SK-N-SH (cell line): ENCODE data around the gene PGAP3. TPM values are rescaled to one million over a fixed set of nuclear protein-coding genes. Genes with fewer than 3 reads are reported as not detected.

Experiments
- CTCF ChIA-PET: fragments of 300-600, 350-600 bp; formaldehyde crosslinking; extraction: SDS; loops from one replicate; lab custom pipeline; 2021; lab: Yijun Ruan, JAX
- POLR2A ChIA-PET: fragments of 350-600 bp; sonication (Branson Sonifier 250); formaldehyde crosslinking; extraction: SDS; loops from one replicate; lab custom pipeline; 2020; ENCODE audit warnings: antibody characterized with exemption, inconsistent platforms; lab: Yijun Ruan, JAX
- DNase-seq: peaks from one replicate; pipeline ENCODE4 v3.0.0; 2012
- H2AFZ ChIP-seq: fragments of 200-600 bp; sonication (generic); 2 replicates; pipeline ENCODE4 v1.8.1; 2016; ENCODE audit warnings: antibody characterized with exemption, mild to moderate bottlenecking, low read depth
- H3F3A ChIP-seq: fragments of 200-600 bp; sonication (generic); replicated peaks from 2 replicates; pipeline ENCODE3; 2016; ENCODE audit warnings: antibody characterized with exemption, mild to moderate bottlenecking; ENCODE audit not compliant: insufficient read depth
- H3K27ac ChIP-seq, 2 experiments: fragments of 200-500 bp in 1 of 2; fragments of 200-600 bp in 1 of 2; sonication (Bioruptor generic) in 1 of 2; sonication (generic), shearing (Covaris generic) in 1 of 2; 2 replicates each; pipeline versions ENCODE4 v1.5.1 to v1.6.1; 2014 to 2016; ENCODE audit warnings: low read depth in 2 of 2, inconsistent platforms in 1 of 2, low read length in 1 of 2, mild to moderate bottlenecking in 1 of 2, mixed read lengths in 1 of 2
- H3K27me3 ChIP-seq: fragments of 200-600 bp; sonication (generic), shearing (Covaris generic); 2 replicates; pipeline ENCODE4 v1.6.1; 2016; ENCODE audit warnings: mixed run types; ENCODE audit not compliant: insufficient read depth
- H3K36me3 ChIP-seq, 2 experiments: fragments of 200-500 bp in 1 of 2; fragments of 200-600 bp in 1 of 2; sonication (Bioruptor generic) in 1 of 2; sonication (generic) in 1 of 2; replicated peaks in 1 of 2; 2 replicates each; pipeline versions ENCODE3 to v1.5.1; 2014 to 2016; ENCODE audit warnings: low read length in 1 of 2, mild to moderate bottlenecking in 1 of 2; ENCODE audit not compliant: insufficient read depth in 2 of 2, control insufficient read depth in 1 of 2
- H3K4me1 ChIP-seq, 2 experiments: fragments of 200-500 bp in 1 of 2; fragments of 200-600 bp in 1 of 2; sonication (Bioruptor generic) in 1 of 2; sonication (generic), shearing (Covaris generic) in 1 of 2; 2 replicates each; pipeline versions ENCODE4 v1.5.1 to v1.6.1; 2014 to 2016; ENCODE audit warnings: low read depth in 1 of 2, low read length in 1 of 2, mixed run types in 1 of 2; ENCODE audit not compliant: insufficient read depth in 2 of 2, control insufficient read depth in 1 of 2
- H3K4me2 ChIP-seq: fragments of 200-600 bp; sonication (generic), shearing (Covaris generic); 2 replicates; pipeline ENCODE4 v1.6.1; 2017; ENCODE audit warnings: mixed run types
- H3K4me3 ChIP-seq, 2 experiments: fragments of 200-500 bp in 1 of 2; fragments of 200-600 bp in 1 of 2; sonication (Bioruptor generic) in 1 of 2; sonication (generic), shearing (Covaris generic) in 1 of 2; 2 replicates each; pipeline versions ENCODE4 v1.5.1 to v1.8.1; 2014 to 2016; ENCODE audit warnings: low read depth in 2 of 2, inconsistent platforms in 1 of 2, low read length in 1 of 2, mild to moderate bottlenecking in 1 of 2, mixed read lengths in 1 of 2, moderate library complexity in 1 of 2
- H3K79me2 ChIP-seq: fragments of 200-600 bp; sonication (generic); 2 replicates; pipeline ENCODE4 v1.8.1; 2017; ENCODE audit warnings: mild to moderate bottlenecking; ENCODE audit not compliant: insufficient read depth
- H3K9ac ChIP-seq: fragments of 200-600 bp; sonication (generic); 2 replicates; pipeline ENCODE4 v1.6.1; 2017; ENCODE audit warnings: mixed run types
- H3K9me2 ChIP-seq: fragments of 200-600 bp; sonication (generic); 2 replicates; pipeline ENCODE4 v1.6.1; 2017; ENCODE audit warnings: mixed run types
- H3K9me3 ChIP-seq: fragments of 200-600 bp; sonication (generic); 2 replicates; pipeline ENCODE4 v1.6.1; 2017; ENCODE audit warnings: mixed run types, mild to moderate bottlenecking, moderate library complexity
- H4K20me1 ChIP-seq: fragments of 200-600 bp; sonication (generic); 2 replicates; pipeline ENCODE4 v1.6.1; 2017; ENCODE audit warnings: mild to moderate bottlenecking, mixed run types; ENCODE audit not compliant: insufficient read depth
- CTCF ChIP-seq: fragments of 200-600 bp; sonication (generic); IDR thresholded peaks from 2 replicates; pipeline ENCODE4 v1.6.1; 2017; ENCODE audit warnings: antibody characterized with exemption, mild to moderate bottlenecking, moderate library complexity
- FOXM1 ChIP-seq: IDR thresholded peaks from 2 replicates; pipeline ENCODE4 v1.4.0; 2012; ENCODE audit warnings: low read depth, mild to moderate bottlenecking
- JUND ChIP-seq: IDR thresholded peaks from 2 replicates; pipeline ENCODE4 v1.4.0; 2012
- RCOR1 ChIP-seq: fragments of 150-350 bp; IDR thresholded peaks from 2 replicates; pipeline ENCODE4 v1.6.1; 2017; ENCODE audit warnings: antibody characterized with exemption, low read length
- REST ChIP-seq: IDR thresholded peaks from 2 replicates; pipeline ENCODE4 v1.6.1; 2012; ENCODE audit warnings: mild to moderate bottlenecking, low read depth, low read length, moderate library complexity
- SIN3A ChIP-seq: IDR thresholded peaks from 2 replicates; pipeline ENCODE4 v1.6.1; 2012; ENCODE audit warnings: low read depth, mild to moderate bottlenecking, low read length, moderate library complexity, borderline replicate concordance
- SMC3 ChIP-seq: IDR thresholded peaks from 2 replicates; pipeline ENCODE4 v1.6.1; 2012; ENCODE audit warnings: low read depth, low read length, improper control_type of control experiment
- TAF1 ChIP-seq: IDR thresholded peaks from 2 replicates; pipeline ENCODE4 v1.6.1; 2012; ENCODE audit warnings: low read depth, mild to moderate bottlenecking, low read length, moderate library complexity, borderline replicate concordance
- TEAD4 ChIP-seq: IDR thresholded peaks from 2 replicates; pipeline ENCODE4 v1.4.0; 2012; ENCODE audit warnings: mild to moderate bottlenecking, borderline replicate concordance; ENCODE audit not compliant: insufficient read depth
- WGBS: methylation state at CpG from one replicate; pipeline ENCODE4 v1.1.6; 2017; ENCODE audit warnings: low lambda C conversion rate; 5-methylcytosine and 5-hydroxymethylcytosine counted together
- polyA plus RNA-seq, 3 experiments: library from polyadenylated mRNA; depleted of rRNA; stranded (reverse); fragments of >200 nt; gene quantifications; 2 replicates each; pipeline ENCODE4 v1.2.3, GENCODE V29; 2012

Gene PGAP3
- polyA plus RNA-seq, 1 of the 3 experiments (the other 2 are of a cell fraction) = 20.9 TPM

- no peak overlapping the region for H3K4me3 ChIP-seq
- CTCF ChIA-PET = interaction anchor here (0.8 to 1.7 kb wide), 5 partner anchors 10 to 97 kb away, joined by 3 to 8 read pairs (median 4); no protein-coding TSS in a partner anchor
- H3K9me2 ChIP-seq = no peaks in the 10 kb centered on the region
- POLR2A ChIA-PET = interaction anchor here (0.5 kb wide), 1 partner anchor 146 kb away, joined by 3 read pairs; no protein-coding TSS in a partner anchor
- no peak overlapping the region for H3K9ac ChIP-seq
- no peaks in the 10 kb centered on the region for H3K27me3 ChIP-seq
- H4K20me1 ChIP-seq = no peaks in the 10 kb centered on the region
- TF ChIP-seq TAF1 (no peak), JUND (no peak), TEAD4 (no peak), FOXM1 (no peak), SMC3 (no peak), REST (no peak)
- no peaks in the 10 kb centered on the region for H3F3A ChIP-seq
- no peak for DNase-seq
- no peaks in the 10 kb centered on the region for H3K4me1 ChIP-seq
- no peak overlapping the region for H3K27ac ChIP-seq
- H3K79me2 ChIP-seq = no peaks in the 10 kb centered on the region
- H3K9me3 ChIP-seq = no peaks in the 10 kb centered on the region
- no peak overlapping the region for H3K4me2 ChIP-seq
- WGBS = 83% methylated on average over 7 of the region's 7 CpGs
- no peak overlapping the region for H2AFZ ChIP-seq
- H3K36me3 ChIP-seq = no peaks in the 10 kb centered on the region
These were observed 31.9 kb upstream of the PGAP3 start for GRCh38 chr17:39719563-39720355.

GRCh38 chr17:39717660-39718059 is 29.8 kb upstream of the PGAP3 start:
- Histone ChIP-seq H3K27me3 (no peaks in the 10 kb centered on the region; the same call in 1 of the 2 replicates), H3K79me2 (no peaks in the 10 kb centered on the region), H3K9me2 (no peaks in the 10 kb centered on the region), H3K4me1 (no peaks in the 10 kb centered on the region), H3K4me2 (no peak overlapping the region), H4K20me1 (no peaks in the 10 kb centered on the region), H3K9ac (no peak overlapping the region), H3K36me3 (no peaks in the 10 kb centered on the region), H3K27ac (no peak overlapping the region), H3F3A (no peaks in the 10 kb centered on the region), H2AFZ (no peak overlapping the region)
- CTCF ChIA-PET = no interaction called here
- no peak for TF ChIP-seq CTCF
- no peak for TF ChIP-seq SIN3A
- no peak for TF ChIP-seq RCOR1
- TF ChIP-seq TEAD4 = no peak
- TF ChIP-seq, all 33 proteins: peak for 0
- WGBS = 90% methylated on average over 6 of the region's 6 CpGs
- no peak for DNase-seq
- Histone ChIP-seq H3K9me3 (no peaks in the 10 kb centered on the region), H3K4me3 (no peak overlapping the region)
- POLR2A ChIA-PET = no interaction called here
